Cardiac muscle cell (in vitro differentiated cells and primary cell): ENCODE results near the gene FNBP1. TPM values are rescaled to one million over a fixed set of nuclear protein-coding genes. Genes with fewer than 3 reads are reported as not detected.
"Not testable (repeated sequence)": the region's sequence is repeated elsewhere in the genome, so short reads cannot be mapped to it uniquely, and the experiment has no call there.

Source experiments
- DNase-seq, 2 donors: peaks; one replicate each; pipeline versions ENCODE4 v3.0.0 to v3.0.0-alpha.2; 2010 to 2017; ENCODE audit warnings: low read depth in 1 of 2, low spot score in 1 of 2
- H3K27ac ChIP-seq: fragments of 200-600 bp; sonication (generic); 2 replicates; pipeline ENCODE4 v1.5.1; 2016
- H3K27me3 ChIP-seq: fragments of 200-600 bp; sonication (generic); 2 replicates; pipeline ENCODE4 v1.6.0; 2016; ENCODE audit warnings: control low read depth
- H3K36me3 ChIP-seq: fragments of 200-600 bp; sonication (generic); 2 replicates; pipeline ENCODE4 v1.5.1; 2016; ENCODE audit warnings: control low read depth
- H3K4me1 ChIP-seq: fragments of 200-600 bp; sonication (generic); 2 replicates; pipeline ENCODE4 v1.8.1; 2017; ENCODE audit warnings: low read depth, mild to moderate bottlenecking, mixed run types
- H3K4me3 ChIP-seq: fragments of 200-600 bp; sonication (generic); 2 replicates; pipeline ENCODE4 v1.5.1; 2016; ENCODE audit warnings: mild to moderate bottlenecking
- H3K9me3 ChIP-seq: fragments of 200-600 bp; sonication (generic); 2 replicates; pipeline ENCODE4 v1.5.1; 2017; ENCODE audit warnings: low read depth, mild to moderate bottlenecking, control low read depth
- polyA plus RNA-seq: library from polyadenylated mRNA; unstranded; fragments of >200 nt; fragmentation: Nextera tagmentation; extraction: Ambion mirVana; gene quantifications from 2 replicates; pipeline ENCODE4 v1.2.1, GENCODE V29; 2016
- total RNA-seq: library from RNA; depleted of rRNA; stranded (reverse); fragments of >200 nt; gene quantifications from 2 replicates; pipeline ENCODE4 v1.2.3, GENCODE V29; 2016
- TF ChIP-seq, protein P1 (sequence below): IDR thresholded peaks from 2 replicates; pipeline ENCODE4 v1.5.1; 2012; ENCODE audit warnings: low read depth, mild to moderate bottlenecking, low read length

FNBP1 gene
- total and polyA plus RNA-seq, 2 experiments from 2014 or later, result 20.5 to 37.9 TPM

DNA sequence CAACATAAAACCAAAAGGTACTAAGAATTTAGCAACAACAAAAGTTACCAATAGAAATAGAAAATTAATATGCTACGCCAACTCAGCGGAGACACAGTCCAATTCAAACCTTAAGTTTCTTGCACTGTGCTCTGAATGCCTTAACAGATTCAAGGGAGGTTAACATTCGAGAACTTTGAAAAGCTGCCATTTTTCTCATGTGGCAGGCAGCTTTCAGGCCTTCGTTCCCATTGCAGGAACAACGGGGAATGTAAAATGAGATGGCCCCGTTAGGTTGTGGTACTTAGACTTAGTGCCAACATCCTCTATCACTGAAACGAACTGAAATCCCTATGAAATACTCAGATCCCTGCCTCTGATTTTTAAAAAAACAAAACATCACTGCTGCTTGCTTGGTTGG, 22.4 kb downstream of the FNBP1 start:
- no peaks in the 10 kb centered on the region for H3K36me3 ChIP-seq
- no peak overlapping the region for H3K27ac ChIP-seq
- H3K9me3 ChIP-seq, result no peaks in the 10 kb centered on the region
- no peak overlapping the region for H3K4me3 ChIP-seq
- TF ChIP-seq, protein P1, sequence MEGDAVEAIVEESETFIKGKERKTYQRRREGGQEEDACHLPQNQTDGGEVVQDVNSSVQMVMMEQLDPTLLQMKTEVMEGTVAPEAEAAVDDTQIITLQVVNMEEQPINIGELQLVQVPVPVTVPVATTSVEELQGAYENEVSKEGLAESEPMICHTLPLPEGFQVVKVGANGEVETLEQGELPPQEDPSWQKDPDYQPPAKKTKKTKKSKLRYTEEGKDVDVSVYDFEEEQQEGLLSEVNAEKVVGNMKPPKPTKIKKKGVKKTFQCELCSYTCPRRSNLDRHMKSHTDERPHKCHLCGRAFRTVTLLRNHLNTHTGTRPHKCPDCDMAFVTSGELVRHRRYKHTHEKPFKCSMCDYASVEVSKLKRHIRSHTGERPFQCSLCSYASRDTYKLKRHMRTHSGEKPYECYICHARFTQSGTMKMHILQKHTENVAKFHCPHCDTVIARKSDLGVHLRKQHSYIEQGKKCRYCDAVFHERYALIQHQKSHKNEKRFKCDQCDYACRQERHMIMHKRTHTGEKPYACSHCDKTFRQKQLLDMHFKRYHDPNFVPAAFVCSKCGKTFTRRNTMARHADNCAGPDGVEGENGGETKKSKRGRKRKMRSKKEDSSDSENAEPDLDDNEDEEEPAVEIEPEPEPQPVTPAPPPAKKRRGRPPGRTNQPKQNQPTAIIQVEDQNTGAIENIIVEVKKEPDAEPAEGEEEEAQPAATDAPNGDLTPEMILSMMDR, result no peak
- DNase-seq, result no peak
- peaks cover 5% of the 10 kb centered on the region for H3K4me1 ChIP-seq
- no peaks in the 10 kb centered on the region for H3K27me3 ChIP-seq

DNA sequence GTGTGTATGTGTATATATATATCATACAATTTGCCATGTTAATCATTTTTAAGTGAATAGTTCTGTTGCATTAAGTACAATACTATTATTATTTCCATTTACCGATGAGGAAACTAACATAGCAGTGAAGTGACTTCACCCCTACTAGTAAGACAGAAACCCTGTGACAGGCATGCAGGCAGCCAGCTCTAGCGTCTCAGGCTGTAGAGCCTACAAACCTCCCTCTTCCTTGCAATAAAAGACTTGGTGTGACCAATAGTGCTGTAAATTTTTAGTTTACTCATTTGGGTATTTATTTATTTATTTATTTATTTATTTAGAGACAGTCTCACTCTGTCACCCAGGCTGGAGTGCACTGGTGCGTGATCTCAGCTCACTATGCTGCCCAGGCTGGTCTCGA, 24.7 kb downstream of the FNBP1 start:
- no peaks in the 10 kb centered on the region for H3K36me3 ChIP-seq
- TF ChIP-seq, protein P1, result no peak
- DNase-seq, result no peak
- H3K27ac ChIP-seq, result no peak overlapping the region
- H3K9me3 ChIP-seq, result no peaks in the 10 kb centered on the region
- H3K27me3 ChIP-seq, result no peaks in the 10 kb centered on the region
- H3K4me3 ChIP-seq, result no peak overlapping the region
- H3K4me1 ChIP-seq, result peaks cover under 1% of the 10 kb centered on the region

DNA sequence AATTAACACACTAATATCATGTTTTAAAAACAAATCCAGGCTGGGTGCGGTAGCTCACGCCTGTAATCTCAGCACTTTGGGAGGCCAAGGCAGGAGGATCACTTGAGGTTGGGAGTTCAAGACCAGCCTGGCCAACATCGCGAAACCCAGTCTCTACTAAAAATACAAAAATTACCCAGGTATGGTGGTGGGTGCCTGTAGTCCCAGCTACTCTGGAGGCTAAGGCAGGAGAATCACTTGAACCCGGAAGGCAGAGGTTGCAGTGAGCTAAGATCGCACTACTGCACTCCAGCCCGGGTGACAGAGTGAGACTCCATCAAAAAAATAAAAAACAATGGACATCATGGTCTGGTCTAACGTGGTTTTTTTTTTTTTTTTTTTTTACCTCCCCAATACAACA, 25.5 kb downstream of the FNBP1 start:
- H3K27ac ChIP-seq, H3K9me3 ChIP-seq, H3K4me1 ChIP-seq, DNase-seq, H3K27me3 ChIP-seq, H3K36me3 ChIP-seq, H3K4me3 ChIP-seq: not testable (repeated sequence)

DNA sequence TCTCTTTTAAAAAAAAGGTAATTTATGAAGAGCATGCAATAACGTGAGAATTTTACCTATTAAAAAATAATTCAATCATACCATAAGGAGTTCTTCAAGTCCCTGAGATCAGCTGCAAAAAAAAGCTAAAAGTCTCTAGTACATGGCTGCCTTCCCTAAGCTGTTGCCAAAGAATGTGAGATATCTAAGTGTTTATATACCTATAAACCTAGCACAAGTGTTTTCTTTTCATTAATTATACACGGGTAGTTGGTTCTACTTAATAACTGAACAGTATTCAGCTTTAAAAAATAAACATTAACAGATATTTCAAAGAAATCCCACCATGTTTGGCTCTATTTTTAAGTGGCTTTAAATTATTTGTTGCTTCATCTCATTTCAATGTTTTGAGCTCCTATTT, 25.9 kb downstream of the FNBP1 start:
- Histone ChIP-seq H3K4me3 (no peak overlapping the region), H3K36me3 (no peaks in the 10 kb centered on the region), H3K9me3 (no peaks in the 10 kb centered on the region), H3K27me3 (no peaks in the 10 kb centered on the region), H3K27ac (no peak overlapping the region), H3K4me1 (no peaks in the 10 kb centered on the region)
- TF ChIP-seq, protein P1, result no peak
- no peak for DNase-seq

DNA sequence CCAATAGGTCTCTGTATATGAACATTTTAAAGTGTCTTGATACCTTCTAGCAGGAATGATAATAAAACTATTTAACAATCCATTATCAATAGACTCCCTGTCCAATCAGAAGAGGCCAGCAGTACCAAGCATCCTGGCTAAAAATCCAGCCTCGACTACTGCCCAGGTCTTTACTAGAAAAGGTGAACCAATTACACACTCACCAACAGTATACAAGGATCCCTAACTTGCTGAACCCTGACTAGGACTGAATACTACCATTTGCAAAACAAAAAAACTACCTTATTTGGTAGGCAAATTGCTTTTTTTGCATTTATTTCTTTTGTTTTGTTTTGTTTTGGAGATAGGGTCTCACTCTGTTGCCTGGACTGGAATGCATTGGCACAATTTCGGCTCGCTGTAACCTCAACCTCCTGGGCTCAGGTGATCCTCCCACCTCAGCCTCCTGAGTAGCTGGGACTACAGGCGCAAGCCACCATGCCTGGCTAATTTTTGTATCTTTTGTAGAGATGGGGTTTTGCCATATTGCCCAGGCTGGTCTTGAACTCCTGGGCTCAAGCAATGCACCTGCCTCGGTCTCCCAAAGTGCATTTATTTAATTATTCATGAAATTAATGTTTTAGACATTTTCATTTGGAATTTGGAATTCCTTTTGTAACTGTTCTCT, 27.5 kb downstream of the FNBP1 start:
- Histone ChIP-seq H3K27me3 (no peaks in the 10 kb centered on the region), H3K4me3 (no peak overlapping the region), H3K36me3 (no peaks in the 10 kb centered on the region), H3K27ac (no peak overlapping the region), H3K4me1 (no peaks in the 10 kb centered on the region), H3K9me3 (no peaks in the 10 kb centered on the region)
- DNase-seq, result no peak
- TF ChIP-seq, protein P1, result no peak

DNA sequence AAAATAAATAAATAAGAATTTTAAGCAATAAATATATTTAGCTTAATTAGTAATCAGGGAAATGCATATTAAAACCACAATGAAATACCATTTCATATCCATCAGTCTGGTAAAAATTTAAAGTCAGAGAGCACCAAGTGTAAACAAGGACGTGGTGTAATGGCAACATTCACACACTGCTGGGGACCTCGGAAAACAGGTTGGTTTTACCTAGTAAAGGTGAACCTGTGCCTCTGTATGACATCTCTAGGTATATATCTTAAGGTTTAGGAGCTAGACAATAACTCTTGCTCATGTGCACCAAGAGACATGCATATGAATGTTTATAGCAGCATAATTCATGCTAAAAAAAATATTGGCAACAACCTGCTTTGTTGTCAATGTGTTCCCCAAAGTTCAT, 29.7 kb downstream of the FNBP1 start:
- Histone ChIP-seq H3K27ac (no peak overlapping the region), H3K4me3 (no peak overlapping the region), H3K9me3 (no peaks in the 10 kb centered on the region), H3K36me3 (no peaks in the 10 kb centered on the region), H3K27me3 (no peaks in the 10 kb centered on the region), H3K4me1 (no peaks in the 10 kb centered on the region)
- TF ChIP-seq, protein P1, result no peak
- no peak for DNase-seq
